Measurements from ENCODE around the gene RAB3C. TPM values are rescaled to one million over a fixed set of nuclear protein-coding genes. Genes with fewer than 3 reads are reported as not detected.

RAB3C gene
- polyA plus RNA-seq, 4 donors, result 0.22 to 6.5 (median 2.9) TPM

GRCh38 chr5:58715997-58716656 lies 133.3 kb downstream of the RAB3C start:
- WGBS, 3 donors, result 69 to 89% (median 76%) methylated on average over 2 of the region's 2 CpGs
- no peaks in the 10 kb centered on the region for H3K9me3 ChIP-seq (ENCODE audit: control insufficient read depth in 2 of 2, insufficient read depth in 1 of 2, low read depth in 1 of 2, low read length in 1 of 2)
- no peak for FAIRE-seq
- no peak for DNase-seq
- H3K4me3 ChIP-seq (ENCODE audit: low read depth in 1 of 3, low read length in 3 of 3), result no peak overlapping the region
- no peaks in the 10 kb centered on the region for H3K36me3 ChIP-seq (ENCODE audit: control insufficient read depth in 3 of 3, insufficient read depth in 2 of 3, low read depth in 1 of 3, low read length in 3 of 3)
- no peaks in the 10 kb centered on the region for H3K4me1 ChIP-seq (ENCODE audit: control insufficient read depth in 3 of 3, insufficient read depth in 2 of 3, low read depth in 1 of 3, low read length in 2 of 3)
- no peak overlapping the region for H3K27ac ChIP-seq (ENCODE audit: low read depth in 1 of 3, low read length in 2 of 3)
- no peaks in the 10 kb centered on the region for H3K27me3 ChIP-seq (ENCODE audit: control insufficient read depth in 3 of 3, insufficient read depth in 3 of 3, low read length in 3 of 3)

- no peaks in the 10 kb centered on the region for H3K27me3 ChIP-seq (ENCODE audit: control insufficient read depth in 3 of 3, insufficient read depth in 3 of 3, low read length in 3 of 3)
- no peak overlapping the region for H3K4me3 ChIP-seq (ENCODE audit: low read depth in 1 of 3, low read length in 3 of 3)
- H3K27ac ChIP-seq (ENCODE audit: low read depth in 1 of 3, low read length in 2 of 3), result no peak overlapping the region
- no peaks in the 10 kb centered on the region for H3K9me3 ChIP-seq (ENCODE audit: control insufficient read depth in 2 of 2, insufficient read depth in 1 of 2, low read depth in 1 of 2, low read length in 1 of 2)
- no peaks in the 10 kb centered on the region for H3K4me1 ChIP-seq (ENCODE audit: control insufficient read depth in 3 of 3, insufficient read depth in 2 of 3, low read depth in 1 of 3, low read length in 2 of 3)
- WGBS, 3 donors, result 80 to 81% (median 81%) methylated on average over 5 of the region's 5 CpGs
- FAIRE-seq, result no peak
- H3K36me3 ChIP-seq (ENCODE audit: control insufficient read depth in 3 of 3, insufficient read depth in 2 of 3, low read depth in 1 of 3, low read length in 3 of 3), result no peaks in the 10 kb centered on the region
- DNase-seq, result no peak
These were observed 133.8 kb downstream of the RAB3C start for GRCh38 chr5:58716713-58717112.

DNA sequence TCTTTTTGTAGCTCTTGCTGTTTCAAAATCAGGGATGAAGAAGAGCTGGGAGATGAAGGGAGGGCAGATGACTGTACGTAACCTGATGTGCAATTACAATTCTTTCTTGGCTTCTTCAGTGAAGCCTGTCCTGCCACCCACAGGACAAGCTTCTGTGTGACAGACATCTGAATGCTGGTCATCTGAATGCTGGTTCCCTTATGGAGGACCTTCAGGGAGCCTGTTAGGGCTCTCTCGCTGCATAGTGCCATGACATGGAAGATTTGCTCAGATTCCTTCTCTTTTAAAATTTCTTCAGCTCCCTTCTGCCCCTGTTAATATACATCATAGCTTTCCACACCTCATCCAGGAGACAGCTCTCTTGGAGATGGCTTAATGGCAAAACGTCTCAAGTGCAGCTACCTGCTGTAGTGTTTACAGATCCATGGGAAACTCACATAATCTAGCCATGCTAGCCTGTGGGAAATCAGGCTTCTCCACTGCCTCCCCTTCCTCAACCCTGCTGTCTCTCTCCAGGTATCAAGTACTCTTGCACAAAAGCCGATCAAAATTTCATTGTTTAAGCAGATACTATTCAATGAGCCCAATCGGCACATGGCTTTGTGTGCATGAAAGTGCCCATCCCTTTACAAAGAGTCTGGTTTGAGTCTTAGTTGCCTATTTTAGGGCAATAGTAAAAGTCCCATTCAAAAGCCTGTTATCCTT lies 134.6 kb downstream of the RAB3C start:
- H3K27ac ChIP-seq (ENCODE audit: low read depth in 1 of 3, low read length in 2 of 3), result no peak overlapping the region
- FAIRE-seq (no peak), DNase-seq (peak in 1 of 2 donors; percentile 7)
- H3K9me3 ChIP-seq (ENCODE audit: control insufficient read depth in 2 of 2, insufficient read depth in 1 of 2, low read depth in 1 of 2, low read length in 1 of 2), result no peaks in the 10 kb centered on the region
- no peaks in the 10 kb centered on the region for H3K27me3 ChIP-seq (ENCODE audit: control insufficient read depth in 3 of 3, insufficient read depth in 3 of 3, low read length in 3 of 3)
- no peak overlapping the region for H3K4me3 ChIP-seq (ENCODE audit: low read depth in 1 of 3, low read length in 3 of 3)
- 48 to 63% (median 56%) methylated on average over 5 of the region's 5 CpGs for WGBS, 3 donors
- no peaks in the 10 kb centered on the region for H3K36me3 ChIP-seq (ENCODE audit: control insufficient read depth in 3 of 3, insufficient read depth in 2 of 3, low read depth in 1 of 3, low read length in 3 of 3)
- H3K4me1 ChIP-seq (ENCODE audit: control insufficient read depth in 3 of 3, insufficient read depth in 2 of 3, low read depth in 1 of 3, low read length in 2 of 3), result no peaks in the 10 kb centered on the region

DNA sequence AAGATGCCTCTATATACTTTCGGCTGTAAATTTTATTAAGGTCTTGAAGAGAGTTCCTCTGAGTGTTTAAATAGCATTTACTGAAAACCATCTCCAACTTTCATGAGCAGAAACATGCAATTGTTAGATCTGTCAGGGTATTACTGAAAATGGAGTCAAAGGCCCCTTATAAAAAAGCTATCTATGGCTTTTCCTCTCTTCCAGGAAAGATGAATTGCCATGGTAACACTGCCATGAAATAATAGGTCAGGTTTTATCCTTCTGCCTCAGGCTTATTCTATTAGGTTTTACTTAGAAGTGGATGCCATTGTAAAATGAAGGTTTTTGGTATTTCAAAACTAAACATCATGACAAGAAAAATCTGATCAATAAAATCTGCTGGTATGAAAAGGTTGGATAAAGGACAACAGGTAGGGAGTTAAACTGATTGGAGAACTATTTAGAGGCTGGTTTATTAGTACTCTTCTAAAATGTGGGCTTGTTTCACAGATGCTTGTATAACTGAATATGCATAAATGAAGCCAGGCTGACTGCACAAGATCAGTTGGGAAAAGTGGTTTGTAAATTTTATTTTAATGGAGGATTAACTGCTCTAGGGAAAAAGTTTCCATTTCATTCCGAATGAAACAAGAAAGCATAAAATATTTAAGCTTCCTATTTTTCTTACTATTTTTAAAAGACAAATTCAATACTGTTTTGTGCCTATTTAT lies 135.5 kb downstream of the RAB3C start:
- DNase-seq, result no peak
- FAIRE-seq, result no peak
- H3K4me3 ChIP-seq (ENCODE audit: low read depth in 1 of 3, low read length in 3 of 3), result no peak overlapping the region
- H3K27me3 ChIP-seq (ENCODE audit: control insufficient read depth in 3 of 3, insufficient read depth in 3 of 3, low read length in 3 of 3), result no peaks in the 10 kb centered on the region
- H3K36me3 ChIP-seq (ENCODE audit: control insufficient read depth in 3 of 3, insufficient read depth in 2 of 3, low read depth in 1 of 3, low read length in 3 of 3), result no peaks in the 10 kb centered on the region
- H3K9me3 ChIP-seq (ENCODE audit: control insufficient read depth in 2 of 2, insufficient read depth in 1 of 2, low read depth in 1 of 2, low read length in 1 of 2), result no peaks in the 10 kb centered on the region
- H3K27ac ChIP-seq (ENCODE audit: low read depth in 1 of 3, low read length in 2 of 3), result no peak overlapping the region
- H3K4me1 ChIP-seq (ENCODE audit: control insufficient read depth in 3 of 3, insufficient read depth in 2 of 3, low read depth in 1 of 3, low read length in 2 of 3), result no peaks in the 10 kb centered on the region
- WGBS, 3 donors, result 80 to 88% (median 88%) methylated on average over 2 of the region's 2 CpGs

- Histone ChIP-seq H3K27me3 (ENCODE audit: control insufficient read depth in 3 of 3, insufficient read depth in 3 of 3, low read length in 3 of 3) (no peaks in the 10 kb centered on the region), H3K9me3 (ENCODE audit: control insufficient read depth in 2 of 2, insufficient read depth in 1 of 2, low read depth in 1 of 2, low read length in 1 of 2) (peaks cover 0 to 2% of the 10 kb centered on the region in 2 donors), H3K27ac (ENCODE audit: low read depth in 1 of 3, low read length in 2 of 3) (no peak overlapping the region), H3K36me3 (ENCODE audit: control insufficient read depth in 3 of 3, insufficient read depth in 2 of 3, low read depth in 1 of 3, low read length in 3 of 3) (no peaks in the 10 kb centered on the region), H3K4me3 (ENCODE audit: low read depth in 1 of 3, low read length in 3 of 3) (no peak overlapping the region), H3K4me1 (ENCODE audit: control insufficient read depth in 3 of 3, insufficient read depth in 2 of 3, low read depth in 1 of 3, low read length in 2 of 3) (no peaks in the 10 kb centered on the region)
- no peak for FAIRE-seq
- no peak for DNase-seq
- 78 to 90% (median 86%) methylated on average over 1 of the region's 1 CpG for WGBS, 3 donors
These were observed 139.3 kb downstream of the RAB3C start for GRCh38 chr5:58722160-58722559.

- no peak overlapping the region for H3K4me3 ChIP-seq (ENCODE audit: low read depth in 1 of 3, low read length in 3 of 3)
- DNase-seq (no peak), FAIRE-seq (no peak)
- no peaks in the 10 kb centered on the region for H3K27me3 ChIP-seq (ENCODE audit: control insufficient read depth in 3 of 3, insufficient read depth in 3 of 3, low read length in 3 of 3)
- no peaks in the 10 kb centered on the region for H3K4me1 ChIP-seq (ENCODE audit: control insufficient read depth in 3 of 3, insufficient read depth in 2 of 3, low read depth in 1 of 3, low read length in 2 of 3)
- no peak overlapping the region for H3K27ac ChIP-seq (ENCODE audit: low read depth in 1 of 3, low read length in 2 of 3)
- WGBS, 3 donors, result 89 to 97% (median 95%) methylated on average over 2 of the region's 2 CpGs
- H3K9me3 ChIP-seq (ENCODE audit: control insufficient read depth in 2 of 2, insufficient read depth in 1 of 2, low read depth in 1 of 2, low read length in 1 of 2), result peaks cover 0 to 2% of the 10 kb centered on the region in 2 donors
- no peaks in the 10 kb centered on the region for H3K36me3 ChIP-seq (ENCODE audit: control insufficient read depth in 3 of 3, insufficient read depth in 2 of 3, low read depth in 1 of 3, low read length in 3 of 3)
These were observed 142.1 kb downstream of the RAB3C start for GRCh38 chr5:58724992-58725391.

- no peaks in the 10 kb centered on the region for H3K36me3 ChIP-seq (ENCODE audit: control insufficient read depth in 3 of 3, insufficient read depth in 2 of 3, low read depth in 1 of 3, low read length in 3 of 3)
- H3K27me3 ChIP-seq (ENCODE audit: control insufficient read depth in 3 of 3, insufficient read depth in 3 of 3, low read length in 3 of 3), result no peaks in the 10 kb centered on the region
- H3K9me3 ChIP-seq (ENCODE audit: control insufficient read depth in 2 of 2, insufficient read depth in 1 of 2, low read depth in 1 of 2, low read length in 1 of 2), result no peaks in the 10 kb centered on the region
- 28 to 67% (median 46%) methylated on average over 1 of the region's 1 CpG for WGBS, 3 donors
- H3K27ac ChIP-seq (ENCODE audit: low read depth in 1 of 3, low read length in 2 of 3), result peak overlapping the region in 1 of 3 donors; percentile 57
- peaks cover 0 to 8% (median 0%) of the 10 kb centered on the region in 3 donors for H3K4me1 ChIP-seq (ENCODE audit: control insufficient read depth in 3 of 3, insufficient read depth in 2 of 3, low read depth in 1 of 3, low read length in 2 of 3)
- H3K4me3 ChIP-seq (ENCODE audit: low read depth in 1 of 3, low read length in 3 of 3), result no peak overlapping the region
- FAIRE-seq, result no peak
- DNase-seq, result peak; percentile 57 to 80
These were observed 148.8 kb downstream of the RAB3C start for GRCh38 chr5:58731641-58732040.

DNA sequence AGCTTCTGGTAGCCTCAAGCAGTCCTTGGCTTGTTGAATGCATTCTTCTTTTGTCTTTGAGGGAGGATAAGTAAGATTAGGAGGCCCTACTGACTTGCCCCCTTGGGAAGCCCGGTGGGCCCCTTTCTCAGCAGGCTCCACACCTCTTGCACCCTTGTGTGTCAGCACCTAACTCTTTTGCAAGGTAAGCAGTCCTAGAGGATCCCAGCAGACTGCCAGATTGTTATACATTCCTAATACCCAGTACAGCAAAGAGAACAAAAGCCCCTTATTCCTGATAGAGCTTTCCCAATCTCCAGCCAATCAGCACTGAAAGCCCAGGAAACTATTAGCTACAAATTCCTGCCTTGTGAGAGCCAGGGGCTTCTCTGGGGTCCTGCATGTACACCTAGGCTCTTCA lies 152.8 kb downstream of the RAB3C start:
- Histone ChIP-seq H3K4me3 (ENCODE audit: low read depth in 1 of 3, low read length in 3 of 3) (no peak overlapping the region), H3K4me1 (ENCODE audit: control insufficient read depth in 3 of 3, insufficient read depth in 2 of 3, low read depth in 1 of 3, low read length in 2 of 3) (peaks cover 0 to 33% (median 0%) of the 10 kb centered on the region in 3 donors), H3K9me3 (ENCODE audit: control insufficient read depth in 2 of 2, insufficient read depth in 1 of 2, low read depth in 1 of 2, low read length in 1 of 2) (no peaks in the 10 kb centered on the region), H3K27ac (ENCODE audit: low read depth in 1 of 3, low read length in 2 of 3) (no peak overlapping the region), H3K36me3 (ENCODE audit: control insufficient read depth in 3 of 3, insufficient read depth in 2 of 3, low read depth in 1 of 3, low read length in 3 of 3) (no peaks in the 10 kb centered on the region), H3K27me3 (ENCODE audit: control insufficient read depth in 3 of 3, insufficient read depth in 3 of 3, low read length in 3 of 3) (no peaks in the 10 kb centered on the region)
- FAIRE-seq (no peak), DNase-seq (no peak)
- WGBS, 3 donors, result 53 to 78% (median 75%) methylated on average over 1 of the region's 1 CpG

All from small intestine (tissue), 7 donors.